GM12891 (cell line): Measurements from ENCODE around the gene SLC43A3.

Source experiments
- PAX5 ChIP-seq: IDR thresholded peaks from 2 replicates; pipeline ENCODE4 v1.6.1; 2011; ENCODE audit warnings: low read length, moderate library complexity, mild to moderate bottlenecking; ENCODE audit not compliant: insufficient read depth, severe bottlenecking
- POLR2A ChIP-seq: IDR thresholded peaks from 2 replicates; pipeline ENCODE4 v1.6.1; 2011; ENCODE audit warnings: low read depth, low read length, control low read depth
- POLR2AphosphoS5 ChIP-seq: IDR thresholded peaks from 2 replicates; pipeline ENCODE4 v1.6.1; 2011; ENCODE audit warnings: low read depth, low read length, control low read depth
- POU2F2 ChIP-seq: IDR thresholded peaks from 2 replicates; pipeline ENCODE4 v1.6.1; 2011; ENCODE audit warnings: low read depth, mild to moderate bottlenecking, control low read depth, low read length, moderate library complexity
- SPI1 ChIP-seq: IDR thresholded peaks from 2 replicates; pipeline ENCODE4 v1.6.1; 2011; ENCODE audit warnings: low read depth, low read length, control low read depth
- TAF1 ChIP-seq: IDR thresholded peaks from 2 replicates; pipeline ENCODE4 v1.6.1; 2011; ENCODE audit warnings: low read depth, low read length, control low read depth

GRCh38 chr11:57476047-57476756 lies 49.3 kb upstream of the SLC43A3 start:
- TF ChIP-seq POLR2AphosphoS5 (no peak), POLR2A (no peak), TAF1 (no peak), PAX5 (no peak), POU2F2 (no peak), SPI1 (no peak)
